ENCODE measurements around the gene ANKRD22.
"Not testable (repeated sequence)": the region's sequence is repeated elsewhere in the genome, so short reads cannot be mapped to it uniquely, and the experiment has no call there.

Gene ANKRD22

DNA sequence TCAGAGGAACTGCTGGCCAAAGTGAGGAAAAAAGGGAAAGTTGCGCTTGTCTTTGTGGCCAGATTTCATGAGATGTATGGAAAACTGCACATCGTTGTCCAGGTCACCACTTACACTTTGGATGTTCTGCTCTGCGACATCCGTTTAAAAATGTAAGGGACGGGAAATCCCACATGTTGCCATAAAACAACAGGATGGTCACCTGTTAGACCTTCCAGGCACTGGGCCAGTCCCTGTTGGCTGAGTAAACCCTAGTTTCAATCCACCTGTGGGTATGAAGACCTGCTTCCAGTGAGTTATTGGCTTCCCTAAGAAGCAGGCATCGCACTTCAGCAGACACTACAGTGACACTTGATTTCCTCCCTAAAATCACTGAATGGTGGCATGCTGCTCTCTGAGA is 25.7 kb upstream of the ANKRD22 start:
- DNase-seq: no peak

DNA sequence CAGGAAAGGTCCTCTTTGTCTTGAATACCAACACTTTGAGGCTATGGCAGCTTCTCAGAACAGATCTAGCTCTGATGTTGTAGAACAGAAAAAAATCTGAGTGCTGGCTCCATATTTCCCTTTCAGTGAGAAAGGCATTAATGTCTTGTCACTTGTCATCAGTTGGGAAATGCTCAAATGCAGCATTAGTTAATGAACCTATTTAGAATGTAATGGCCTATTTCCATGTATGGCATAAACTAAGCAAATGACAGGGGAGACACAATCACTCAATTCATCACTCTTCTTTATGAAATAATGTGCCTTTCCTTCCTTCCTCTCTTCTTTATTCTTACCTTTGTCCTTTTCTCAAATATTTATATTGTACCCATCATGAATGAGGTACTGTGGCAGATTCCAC is 23.4 kb upstream of the ANKRD22 start:
- no peak for DNase-seq

DNA sequence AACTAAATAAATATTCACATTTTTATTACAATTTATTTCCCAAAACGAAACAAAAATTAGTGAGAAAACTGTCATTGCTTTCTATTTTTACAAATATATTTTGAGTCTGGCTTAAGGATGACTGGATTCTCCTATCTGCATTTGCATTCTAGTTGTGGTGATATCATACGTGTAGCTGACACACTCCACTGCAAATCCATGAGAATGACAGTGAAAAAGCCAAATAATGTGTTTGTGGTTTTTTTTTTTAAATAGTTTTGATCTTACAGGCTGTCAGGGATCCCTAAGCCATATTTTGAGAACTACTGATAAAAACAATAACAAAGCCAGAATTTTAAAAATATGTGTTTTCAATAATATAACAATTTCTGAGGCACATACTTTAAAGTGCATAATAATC is 22.6 kb upstream of the ANKRD22 start:
- DNase-seq: no peak

DNA sequence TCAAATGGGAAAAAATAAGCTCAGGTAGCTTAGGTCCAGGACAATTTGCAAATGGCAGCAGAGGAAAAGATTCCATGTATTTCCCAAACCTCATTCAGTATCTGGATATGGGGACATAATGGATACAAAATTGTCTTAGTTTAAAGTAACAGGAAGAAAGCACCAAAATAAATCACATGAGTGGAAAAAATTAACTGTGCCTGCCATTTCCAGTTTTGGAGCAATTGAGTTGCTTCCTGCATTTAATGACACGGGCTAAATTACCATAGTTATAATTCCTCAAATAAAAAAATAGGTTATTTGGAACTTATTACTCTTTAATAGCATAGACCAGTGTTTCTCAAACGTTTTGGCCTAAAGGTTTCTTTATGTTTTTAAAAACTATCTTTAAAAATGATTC is 22.1 kb upstream of the ANKRD22 start:
- DNase-seq: no peak

DNA sequence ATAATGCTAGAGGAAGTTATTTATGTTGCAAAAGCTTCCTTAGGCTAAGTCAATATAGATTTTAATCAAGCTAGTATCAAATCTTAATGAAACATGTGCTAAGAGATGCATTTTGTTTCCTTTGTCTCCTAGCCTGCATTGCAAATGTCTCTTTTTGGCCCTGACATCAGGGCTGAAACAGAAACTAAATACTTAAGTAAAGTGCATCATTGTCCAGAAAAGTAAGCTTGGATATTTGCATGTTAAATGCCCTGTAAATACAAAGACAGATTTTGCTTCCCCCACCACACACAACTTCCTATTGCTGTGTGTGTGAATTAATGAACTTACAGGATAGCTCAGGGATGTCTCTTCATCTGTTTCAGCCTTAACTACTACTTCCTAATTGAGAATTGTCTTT is 18.4 kb upstream of the ANKRD22 start:
- DNase-seq: no peak

DNA sequence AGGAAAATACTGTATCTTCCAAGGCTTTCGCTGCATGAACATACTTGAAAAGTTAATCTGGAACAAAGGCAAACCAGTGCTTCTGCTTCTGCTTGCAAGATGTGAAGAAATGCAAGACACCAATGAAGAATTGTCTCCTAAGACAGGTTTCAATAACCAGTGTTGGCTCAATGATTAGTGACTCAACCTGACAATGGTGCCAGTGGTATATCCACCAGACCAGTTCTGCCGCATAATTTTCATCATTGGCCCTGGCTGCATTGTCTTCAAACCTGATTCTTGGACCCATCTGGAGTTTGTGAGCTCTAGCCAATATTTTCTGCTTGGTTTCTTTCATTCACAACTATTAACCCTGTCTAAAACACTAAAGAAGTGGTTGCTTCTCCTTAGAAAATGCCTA is 14.8 kb upstream of the ANKRD22 start:
- no peak for DNase-seq

DNA sequence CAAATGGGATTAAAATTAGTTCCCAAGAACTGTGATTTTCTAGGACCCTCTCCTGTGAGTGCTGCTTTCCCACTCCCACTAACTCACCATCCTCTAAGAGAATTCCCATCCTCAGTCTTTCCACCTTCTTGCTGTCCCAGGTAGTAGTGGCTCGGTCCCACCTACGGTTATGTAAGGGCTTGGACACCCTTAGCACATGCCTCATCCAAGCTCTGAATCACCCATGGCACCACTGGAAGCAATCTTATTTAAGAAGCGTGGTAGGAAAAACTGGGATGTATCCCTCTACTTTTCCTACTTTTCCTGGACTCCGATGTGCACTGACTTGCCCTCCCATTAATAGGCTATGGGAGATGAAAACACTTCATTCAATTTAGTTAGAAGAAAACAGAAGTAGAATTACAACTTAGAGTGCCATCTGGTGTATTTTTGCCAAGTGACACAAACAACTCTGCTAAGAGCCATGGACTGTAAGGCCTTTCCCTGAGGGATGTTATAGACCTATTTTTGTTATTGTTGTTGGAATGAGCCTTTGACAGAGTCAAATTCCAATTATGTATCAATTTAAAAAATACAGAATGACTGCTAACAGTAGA is 13.7 kb upstream of the ANKRD22 start:
- DNase-seq: no peak

DNA sequence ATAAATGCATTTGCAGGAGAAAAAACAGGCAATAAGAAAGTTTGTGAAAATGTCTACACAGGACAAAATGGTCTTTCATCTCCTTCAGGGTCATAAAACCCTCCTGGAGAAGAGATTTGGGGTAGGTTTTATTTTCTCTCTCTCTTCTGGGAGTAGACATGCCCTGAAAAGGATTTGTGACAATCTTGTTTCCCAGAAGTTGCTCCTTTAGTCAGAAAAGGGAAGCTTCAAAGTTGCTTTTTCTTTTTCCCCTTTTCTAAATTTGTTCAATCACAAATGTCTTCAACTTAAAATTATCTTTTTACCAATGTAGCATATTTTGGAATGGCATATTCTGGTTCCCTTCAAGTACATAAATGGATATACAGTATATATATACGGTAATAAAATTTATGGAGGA is 9.4 kb upstream of the ANKRD22 start:
- no peak for DNase-seq

DNA sequence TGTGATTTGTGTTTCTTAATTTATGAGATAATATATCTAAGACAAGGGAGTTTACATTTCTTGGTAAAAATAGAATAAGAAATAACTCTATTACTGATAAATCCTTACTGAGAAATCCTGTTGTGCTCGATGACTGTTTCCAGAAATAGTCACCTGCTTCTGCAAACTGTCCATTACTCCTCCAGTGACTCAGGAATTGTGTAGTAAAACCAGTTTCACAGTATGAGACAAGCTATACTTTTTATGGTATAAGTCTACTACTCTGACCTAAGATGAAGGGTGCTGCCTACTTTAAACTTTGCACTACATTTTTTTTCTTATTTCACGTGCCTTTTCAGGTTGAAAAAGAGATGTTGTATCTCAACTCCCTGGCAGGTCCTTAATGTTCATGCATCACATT is 6.8 kb upstream of the ANKRD22 start:
- no peak for DNase-seq

DNA sequence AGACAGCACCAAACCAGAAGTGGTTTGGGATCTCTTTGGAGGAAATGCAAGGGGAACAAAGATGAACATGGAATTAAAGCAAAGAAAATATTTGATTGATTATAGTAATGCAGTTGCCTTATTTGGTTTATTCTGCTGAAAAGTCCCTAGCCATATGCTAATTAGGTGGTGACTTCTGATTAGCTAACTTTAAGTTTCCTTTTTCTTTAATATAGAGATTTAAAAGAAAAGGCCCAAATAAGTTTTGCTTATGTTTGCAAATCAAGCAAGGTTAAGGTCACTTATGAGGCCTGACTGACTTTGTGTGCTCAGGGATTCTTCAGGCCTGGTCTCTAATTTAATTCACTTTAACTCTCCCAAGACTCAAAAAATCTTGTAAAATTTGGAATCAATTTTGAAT is 6.2 kb upstream of the ANKRD22 start:
- DNase-seq: no peak

DNA sequence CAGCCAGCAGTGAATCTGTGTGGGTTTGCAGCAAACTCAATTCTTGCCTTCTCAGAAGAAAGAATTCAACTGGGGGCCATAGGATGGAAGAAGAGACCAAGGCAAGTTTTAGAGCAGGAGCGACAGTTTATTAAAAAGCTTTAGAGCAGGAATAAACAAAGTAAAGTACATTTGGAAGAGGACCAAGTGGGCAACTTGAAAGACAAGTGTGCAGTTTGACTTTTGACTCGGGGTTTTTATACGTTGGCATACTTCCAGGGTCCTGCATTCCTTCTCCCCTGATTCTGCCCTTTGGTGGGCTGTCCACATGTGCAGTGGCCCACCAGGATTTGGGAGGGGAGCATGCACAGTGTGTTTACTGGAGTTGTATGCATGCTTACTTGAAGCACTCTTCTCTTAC is 3.0 kb upstream of the ANKRD22 start:
- DNase-seq: no peak

DNA sequence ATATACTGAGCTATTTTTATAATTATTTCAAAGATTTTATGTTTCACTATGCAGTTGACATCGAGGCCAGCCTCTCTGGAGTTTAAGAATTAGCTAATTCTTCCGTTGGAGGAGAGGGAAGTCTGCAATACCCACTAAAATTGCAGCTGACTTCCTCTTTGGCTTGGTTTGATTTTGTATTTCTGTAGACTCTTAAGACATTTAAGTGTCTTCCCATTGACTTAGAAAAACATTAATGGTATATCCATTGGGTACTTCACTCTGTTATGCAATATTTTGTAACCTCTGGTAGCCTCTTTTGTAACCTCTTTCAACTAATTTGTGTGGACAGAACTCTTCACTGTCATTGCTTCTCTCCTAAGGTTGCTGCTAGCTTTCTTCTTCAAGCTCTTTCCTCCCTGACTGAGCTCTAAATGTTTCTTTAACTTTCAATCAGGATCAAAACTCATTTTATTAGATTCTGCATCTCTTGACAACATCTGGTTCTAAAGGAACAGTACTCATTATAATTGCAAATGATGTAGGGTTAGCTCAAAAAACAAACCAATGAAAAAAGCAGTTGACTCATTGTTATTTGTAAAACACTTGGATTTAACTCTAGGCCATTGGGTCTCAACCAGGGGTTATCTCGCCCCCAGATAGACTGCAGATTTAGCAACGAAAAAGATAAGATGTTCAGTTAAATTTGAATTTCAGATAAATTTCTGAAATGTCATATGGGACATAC is 1.7 kb upstream of the ANKRD22 start:
- no peak for DNase-seq

DNA sequence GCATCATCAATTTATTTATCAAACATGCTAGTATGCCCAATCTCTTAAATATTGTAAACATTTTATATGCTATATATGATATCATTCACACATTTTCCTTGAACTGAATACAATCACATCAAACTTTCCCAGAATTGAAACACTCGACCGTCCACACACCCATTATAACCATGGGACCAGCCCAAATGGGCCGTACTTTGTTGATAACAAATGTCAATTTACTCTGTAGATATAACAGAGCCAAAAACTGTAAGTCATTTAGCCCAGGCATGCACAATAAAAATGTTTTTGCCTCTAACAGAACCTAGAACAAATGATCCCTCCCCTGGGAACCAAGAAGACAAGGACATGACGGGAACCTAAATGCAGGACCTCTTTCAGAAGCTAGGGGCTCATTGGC is 683 bp upstream of the ANKRD22 start:
- no peak for DNase-seq

DNA sequence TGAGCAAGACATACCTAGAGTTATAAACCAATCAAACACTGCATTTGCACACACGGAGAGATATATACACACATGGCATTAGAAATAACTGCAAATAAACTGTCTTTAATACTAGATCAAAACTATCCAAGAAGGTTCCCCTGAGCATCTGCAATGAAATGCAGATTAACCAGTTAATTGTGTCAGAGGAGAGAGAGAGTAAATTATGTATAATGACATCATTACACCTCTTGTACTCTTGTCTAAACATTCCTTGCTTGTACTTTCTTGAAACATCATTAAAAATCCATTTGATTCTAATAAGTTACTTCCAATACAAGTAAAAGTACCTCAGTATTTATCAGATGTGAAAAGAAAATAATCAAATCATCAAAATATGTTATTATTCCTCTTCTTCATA is 932 bp downstream of the ANKRD22 start:
- DNase-seq: no peak

DNA sequence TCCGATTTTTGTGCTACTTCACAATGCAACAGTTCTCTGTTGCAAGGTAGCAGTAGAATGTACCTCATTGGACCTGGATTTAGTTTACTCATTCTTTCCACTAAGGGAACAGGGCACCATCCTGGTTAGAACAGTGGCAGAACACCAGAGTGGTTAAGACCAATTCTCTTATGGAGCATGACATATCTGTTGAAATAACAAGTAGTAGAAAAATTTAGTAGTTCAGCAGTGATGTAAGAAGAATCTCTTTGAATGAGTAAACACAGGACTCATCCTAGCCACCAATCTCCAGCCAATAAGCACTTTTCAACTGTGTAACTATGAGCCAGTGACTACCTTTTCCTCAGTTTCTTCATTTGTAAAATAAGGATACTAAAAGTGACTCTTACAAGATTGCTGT is 2.4 kb downstream of the ANKRD22 start:
- no peak for DNase-seq

DNA sequence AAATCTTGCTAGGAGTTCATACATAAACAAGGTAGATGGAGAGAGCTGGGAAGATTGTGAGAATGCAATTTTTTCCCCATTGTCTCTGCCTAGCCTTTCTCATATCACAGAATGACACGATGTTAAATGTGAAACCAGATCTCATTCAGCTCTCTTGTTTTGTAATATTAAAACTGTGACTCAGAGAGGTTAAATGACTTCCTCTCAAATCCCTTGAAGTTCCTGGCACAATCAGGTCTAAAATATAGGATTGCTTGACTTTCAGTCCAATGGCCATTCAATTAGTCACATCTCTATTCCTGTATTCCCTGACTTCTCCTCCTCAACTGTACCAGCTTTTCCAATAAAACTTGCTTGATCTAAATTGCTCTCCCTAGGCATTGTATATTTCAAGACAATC is 3.1 kb downstream of the ANKRD22 start:
- no peak for DNase-seq

DNA sequence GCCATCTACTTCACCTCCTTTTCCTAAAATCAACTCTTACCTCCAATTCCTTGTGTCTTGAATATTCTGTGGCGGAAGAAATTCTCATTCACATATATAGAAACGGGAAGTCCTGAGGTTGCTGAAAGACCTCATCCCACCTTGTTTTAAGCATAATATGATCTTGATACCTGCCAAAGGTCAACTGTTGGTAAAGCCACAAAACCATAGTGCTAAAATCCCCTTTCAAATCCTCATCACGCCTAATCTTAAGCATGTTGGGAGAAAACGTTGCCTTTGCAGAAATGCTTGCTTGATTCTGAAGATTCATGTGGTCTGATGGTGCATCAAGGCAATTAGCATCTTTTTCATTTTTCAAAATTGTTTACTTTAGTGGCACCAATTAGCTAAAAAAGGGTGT is 8.5 kb downstream of the ANKRD22 start:
- DNase-seq: no peak

DNA sequence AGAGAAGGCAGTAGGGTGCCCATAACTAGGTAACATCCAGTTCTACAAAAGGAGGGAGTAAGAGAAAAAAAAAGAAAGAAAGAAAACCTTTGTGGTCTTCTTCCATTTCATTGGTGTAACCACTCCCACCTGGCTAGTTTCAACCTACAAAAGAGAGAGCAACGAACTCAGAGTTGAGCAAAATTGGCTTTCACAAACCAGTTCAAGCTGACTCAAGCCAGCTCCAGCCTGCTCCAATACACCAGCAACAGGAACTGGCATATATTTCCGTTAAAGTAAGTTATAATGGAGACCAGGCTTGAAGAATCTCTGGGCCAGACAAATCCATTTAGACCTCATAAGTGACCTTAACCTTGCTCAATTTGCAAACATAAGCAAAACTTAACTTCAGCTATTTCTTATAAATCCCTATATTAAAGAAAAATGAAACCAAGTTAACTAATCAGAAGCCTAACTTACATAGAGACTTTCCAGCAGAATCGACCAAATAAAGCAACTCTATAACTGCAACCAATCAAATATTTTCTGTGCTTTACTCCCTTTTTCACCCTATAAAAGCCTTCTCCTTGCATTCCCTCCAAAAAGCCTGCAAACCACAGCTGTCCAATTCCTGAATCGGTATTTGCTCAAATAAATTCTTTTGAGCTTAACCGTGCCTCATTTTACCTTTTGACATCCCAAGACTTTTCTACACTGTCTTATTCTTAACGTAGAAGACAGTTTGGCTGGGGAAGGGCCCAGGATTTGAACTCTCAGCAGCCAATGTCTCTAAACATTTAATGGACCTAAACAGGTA is 10.1 kb downstream of the ANKRD22 start:
- no peak for DNase-seq

DNA sequence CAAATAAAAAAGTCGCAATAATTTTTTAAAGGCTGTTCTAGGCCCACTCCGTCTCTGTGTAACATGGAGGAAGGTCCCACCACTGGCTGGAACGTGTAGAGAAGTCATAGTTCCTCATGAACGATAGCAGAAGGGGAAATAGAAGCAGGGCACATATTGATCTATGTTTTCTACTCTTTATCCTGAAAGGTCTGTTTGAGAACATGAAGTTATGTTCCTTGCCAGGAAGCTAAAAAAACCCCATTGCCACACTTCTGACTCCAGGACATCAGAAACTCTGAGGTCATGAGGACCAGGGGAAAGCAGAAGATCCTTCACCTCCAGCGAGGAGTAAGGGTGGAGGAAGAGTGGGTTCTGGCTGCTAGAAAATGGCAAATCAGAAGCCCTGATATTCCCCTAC is 10.8 kb downstream of the ANKRD22 start:
- no peak for DNase-seq

DNA sequence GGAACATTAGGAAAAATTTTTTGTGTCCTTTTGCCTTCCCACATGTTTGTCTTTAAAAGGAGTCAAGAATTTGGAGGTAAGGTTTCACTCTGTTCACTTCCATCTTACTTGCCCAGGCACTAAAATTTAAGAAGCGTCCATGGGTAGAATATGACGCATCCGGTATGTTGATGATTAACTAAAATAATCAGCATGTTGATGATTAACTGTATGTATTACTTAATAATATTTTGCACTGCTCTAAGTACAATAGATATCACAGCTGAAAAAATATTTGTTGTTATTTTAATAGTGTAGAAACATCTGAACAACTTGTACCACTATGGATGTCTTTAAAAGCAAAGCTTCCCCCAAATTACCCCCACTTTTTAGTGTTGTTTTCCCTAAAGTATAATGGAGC is 11.5 kb downstream of the ANKRD22 start:
- DNase-seq: no peak

DNA sequence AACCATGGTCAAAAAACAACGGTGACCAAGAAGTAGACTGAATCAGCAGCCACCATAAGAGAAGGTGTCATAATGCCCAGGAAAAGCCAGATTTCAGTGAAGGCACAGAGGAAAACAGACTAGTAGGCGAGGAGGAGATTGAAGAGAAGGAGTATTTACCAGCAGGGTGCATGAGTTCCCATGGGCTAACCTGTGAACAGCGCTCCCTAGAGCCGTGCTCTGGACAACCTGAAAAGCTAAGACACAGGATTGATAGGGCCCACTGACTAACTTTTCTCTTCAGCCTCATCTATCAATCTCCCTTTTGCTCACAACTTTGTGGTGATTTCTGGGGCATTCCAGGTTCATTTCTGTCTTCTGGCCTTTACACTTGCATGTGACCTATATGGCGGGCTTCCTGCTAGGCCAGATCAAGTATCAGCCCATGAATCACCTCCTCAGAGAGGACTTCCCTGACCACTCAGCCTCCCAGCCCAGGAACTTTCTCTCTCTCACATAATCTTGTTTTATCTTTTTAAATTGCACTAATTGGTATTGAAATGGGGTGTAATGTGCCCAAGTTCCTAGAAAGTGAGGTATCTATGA is 12.8 kb downstream of the ANKRD22 start:
- no peak for DNase-seq

DNA sequence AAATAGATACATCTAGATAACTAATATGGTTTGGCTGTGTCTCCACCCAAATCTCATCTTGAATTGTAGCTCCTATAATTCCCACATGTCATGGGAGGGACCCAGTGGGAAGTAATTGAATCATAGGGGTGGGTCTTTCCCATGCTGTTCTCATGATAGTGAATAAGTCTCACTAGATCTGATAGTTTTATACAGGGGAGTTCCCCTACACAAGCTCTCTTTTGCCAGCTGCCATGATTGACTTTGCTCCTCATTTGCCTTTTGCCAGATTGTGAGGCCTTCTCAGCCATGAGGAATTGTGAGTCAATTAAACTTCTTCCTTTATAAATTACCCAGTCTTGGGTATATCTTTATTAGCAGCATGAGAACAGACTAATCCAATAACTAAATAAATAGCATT is 14.0 kb downstream of the ANKRD22 start:
- DNase-seq: not testable (repeated sequence)

DNA sequence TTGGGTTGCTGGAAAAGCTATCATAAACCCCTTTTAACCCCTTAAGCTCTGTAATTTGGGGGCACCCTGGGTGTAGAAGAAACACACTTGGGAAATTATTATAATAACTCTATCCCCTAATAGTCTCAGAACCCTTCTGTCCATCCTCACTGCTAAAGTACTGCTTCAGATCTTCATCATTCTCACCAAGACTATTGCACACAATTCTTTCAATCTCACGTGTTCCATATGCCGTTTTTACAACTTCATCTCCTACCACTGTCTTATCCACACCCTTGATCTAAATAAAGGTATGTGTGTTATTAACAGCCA is 15.8 kb downstream of the ANKRD22 start:
- no peak for DNase-seq
